ENCODE results near the gene C16orf89.
A peak's percentile ranks its signal among the peaks of the same experiment; 100 is the strongest.
"Not testable (repeated sequence)": the region's sequence is repeated elsewhere in the genome, so short reads cannot be mapped to it uniquely, and the experiment has no call there.

Gene C16orf89, protein sequence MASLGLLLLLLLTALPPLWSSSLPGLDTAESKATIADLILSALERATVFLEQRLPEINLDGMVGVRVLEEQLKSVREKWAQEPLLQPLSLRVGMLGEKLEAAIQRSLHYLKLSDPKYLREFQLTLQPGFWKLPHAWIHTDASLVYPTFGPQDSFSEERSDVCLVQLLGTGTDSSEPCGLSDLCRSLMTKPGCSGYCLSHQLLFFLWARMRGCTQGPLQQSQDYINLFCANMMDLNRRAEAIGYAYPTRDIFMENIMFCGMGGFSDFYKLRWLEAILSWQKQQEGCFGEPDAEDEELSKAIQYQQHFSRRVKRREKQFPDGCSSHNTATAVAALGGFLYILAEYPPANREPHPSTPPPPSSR

GRCh38 chr16:5065813-5066212 lies at the start of gene C16orf89:
C16orf89 (minus strand) TSS chr16:5065956; CDS start chr16:5065908, 48 bp downstream.
- no peak for DNase-seq

GRCh38 chr16:5110933-5111332 lies 45.2 kb upstream of the C16orf89 start:
- not testable (repeated sequence) for DNase-seq

DNA sequence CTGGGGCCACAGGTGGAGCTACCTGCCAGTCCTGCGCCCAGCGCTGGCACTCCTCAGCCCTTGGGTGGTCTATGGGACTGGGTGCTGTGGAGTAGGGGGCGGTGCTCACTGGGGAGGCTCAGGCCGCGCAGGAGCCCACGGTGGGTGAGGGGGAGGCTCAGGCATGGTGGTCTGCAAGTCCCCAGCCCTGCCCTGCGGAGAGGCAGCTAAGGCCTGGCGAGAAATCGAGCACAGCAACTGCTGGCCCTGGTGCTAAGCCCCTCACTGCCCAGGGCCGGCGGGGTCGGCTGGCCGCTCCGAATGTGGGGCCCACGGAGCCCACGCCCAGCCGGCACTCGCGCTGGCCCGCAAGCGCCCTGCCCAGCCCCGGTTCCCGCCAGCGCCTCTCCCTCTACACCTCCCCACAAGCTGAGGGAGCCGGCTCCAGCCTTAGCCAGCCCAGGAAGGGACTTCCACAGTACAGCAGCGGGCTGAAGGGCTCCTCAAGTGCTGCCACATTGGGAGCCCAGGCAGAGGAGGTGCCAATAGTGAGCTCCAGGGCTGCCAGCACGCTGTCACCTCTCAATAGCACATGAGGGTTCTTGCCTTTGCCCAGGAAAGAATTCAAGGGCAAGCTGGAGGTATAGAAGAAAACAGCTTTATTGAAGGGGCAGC lies 42.9 kb upstream of the C16orf89 start:
- no peak for DNase-seq

DNA sequence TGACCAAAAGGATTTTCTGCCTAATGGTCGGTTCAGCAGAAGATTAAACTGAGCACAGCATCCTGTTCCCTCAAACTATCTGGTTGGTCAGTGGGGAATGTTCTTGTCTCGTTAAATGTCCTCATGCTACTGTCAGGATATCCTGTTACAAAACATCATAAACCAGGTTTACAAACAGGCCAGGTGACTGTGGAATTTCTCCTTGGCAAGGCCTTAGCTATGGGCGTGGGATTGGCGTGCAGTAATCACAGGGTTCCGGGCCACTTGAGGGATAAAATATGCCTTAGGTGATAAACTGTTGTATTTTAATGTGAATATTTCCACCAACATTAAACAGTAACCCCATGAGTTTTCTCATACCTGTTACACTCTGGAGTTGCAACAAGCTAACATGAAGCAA lies 39.3 kb upstream of the C16orf89 start:
- not testable (repeated sequence) for DNase-seq

GRCh38 chr16:5103296-5104032 lies 37.7 kb upstream of the C16orf89 start:
- DNase-seq, result not testable (repeated sequence)

GRCh38 chr16:5099174-5099573 lies 33.4 kb upstream of the C16orf89 start:
- DNase-seq, result not testable (repeated sequence)

GRCh38 chr16:5098221-5099159 lies 32.7 kb upstream of the C16orf89 start:
- peak; percentile 13 for DNase-seq

GRCh38 chr16:5097470-5098220 lies 31.9 kb upstream of the C16orf89 start, which contains the start of gene EEF2KMT:
EEF2KMT (minus strand) TSS chr16:5097795; CDS start chr16:5097739, 56 bp downstream.
- peak; percentile 100 for DNase-seq

- DNase-seq, result not testable (repeated sequence)
Observed at GRCh38 chr16:5097061-5097469, 31.3 kb upstream of the C16orf89 start.

DNA sequence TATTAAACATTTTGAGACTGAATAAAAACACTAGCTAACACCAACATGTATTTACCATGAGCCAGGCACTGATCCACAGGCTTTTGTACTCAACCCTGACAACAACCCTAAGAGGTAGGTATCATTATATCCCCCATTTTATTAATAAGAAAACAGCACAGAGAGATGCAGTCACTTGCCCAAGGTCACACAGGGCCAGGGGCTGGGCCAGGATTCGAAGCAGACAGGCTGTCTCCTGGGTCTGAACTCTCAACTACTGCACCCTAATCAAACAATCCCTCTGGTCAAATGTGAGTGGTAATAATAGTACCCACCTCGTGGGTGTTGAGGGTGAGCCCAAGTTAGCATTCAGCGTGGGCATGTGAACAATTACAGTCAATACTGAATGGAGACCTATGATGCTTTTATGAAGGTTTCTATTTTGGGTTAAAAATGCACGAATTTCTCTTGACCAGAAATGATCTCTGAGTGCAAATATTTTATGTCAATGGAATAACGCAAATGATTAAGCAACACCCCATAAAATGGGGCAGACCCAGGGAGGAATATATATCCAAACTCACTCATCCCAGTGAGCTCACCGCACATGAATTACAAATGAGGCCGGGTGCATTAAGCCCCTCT lies 30.8 kb upstream of the C16orf89 start:
- DNase-seq, result not testable (repeated sequence)

DNA sequence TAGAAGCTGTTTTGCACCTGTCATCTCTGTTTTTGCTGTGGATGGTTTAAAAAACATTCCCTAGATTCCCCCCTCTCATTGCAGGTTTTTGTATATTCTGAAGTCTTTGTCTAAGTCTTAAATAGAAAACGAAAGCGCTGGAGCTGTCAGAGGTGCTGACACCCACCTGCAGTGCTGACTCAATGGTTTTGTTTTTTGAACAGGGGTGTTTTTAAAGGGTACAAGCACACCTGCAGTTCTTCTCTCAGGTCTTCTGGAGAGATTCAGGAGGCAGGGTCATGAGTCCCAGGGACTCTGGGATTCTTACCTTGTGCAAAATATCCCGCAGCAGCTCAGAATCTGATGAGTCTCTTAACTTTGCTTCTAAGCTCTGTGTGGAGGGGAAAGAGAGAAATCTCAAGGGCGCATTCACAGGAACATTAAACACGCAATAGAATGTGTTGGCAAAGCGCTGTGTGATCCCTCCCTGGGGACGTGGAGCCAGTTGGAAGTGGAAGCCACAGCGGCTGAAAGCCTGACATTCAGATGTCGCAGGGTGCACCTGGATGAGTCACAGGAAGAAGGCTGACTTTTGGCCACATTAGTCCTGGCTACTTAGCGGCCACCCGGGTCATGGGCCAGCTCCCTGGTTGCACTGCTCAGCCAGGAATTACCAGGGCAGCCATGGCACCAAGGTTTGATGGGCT lies 29.5 kb upstream of the C16orf89 start:
- DNase-seq, result not testable (repeated sequence)

GRCh38 chr16:5093746-5094145 lies 28.0 kb upstream of the C16orf89 start:
- DNase-seq, result not testable (repeated sequence)

DNA sequence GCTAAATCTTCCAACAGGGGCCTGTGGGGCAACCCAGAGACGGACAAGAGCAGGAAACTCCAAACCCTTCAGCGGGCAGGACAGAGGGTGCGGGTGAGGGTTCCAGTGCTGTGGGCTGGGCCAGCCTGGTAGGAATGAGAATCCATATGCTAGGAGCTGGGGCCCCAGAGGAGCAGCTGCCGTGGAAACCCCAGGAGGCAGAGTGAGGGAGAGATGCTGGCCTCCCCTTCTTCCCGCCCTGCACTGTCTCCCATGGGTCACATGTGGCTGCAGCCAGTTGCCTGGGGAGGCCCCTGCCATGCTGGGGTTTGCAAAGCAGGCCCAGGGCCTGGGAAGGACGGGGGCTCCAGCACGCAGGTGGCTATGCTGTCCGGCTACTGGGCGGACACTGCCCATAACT lies 27.3 kb upstream of the C16orf89 start:
- DNase-seq, result not testable (repeated sequence)

DNA sequence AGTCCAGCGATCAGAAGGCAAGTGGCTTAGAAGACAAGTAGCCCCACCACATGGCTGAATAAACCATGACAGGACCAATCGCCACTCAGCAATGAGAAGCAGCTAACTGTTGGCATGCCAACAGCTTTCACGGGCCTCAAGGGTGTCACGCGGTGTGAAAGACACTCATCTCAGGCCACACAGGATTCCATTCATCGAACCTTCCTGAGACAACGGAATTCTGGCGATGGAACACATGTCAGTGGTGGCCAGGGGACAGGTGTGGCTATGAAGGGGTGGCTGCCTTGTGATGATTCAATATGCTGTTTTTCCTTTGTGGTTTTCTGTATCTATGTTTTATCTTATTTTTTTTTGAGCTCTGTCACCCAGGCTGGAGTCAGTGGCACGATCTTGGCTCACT lies 24.8 kb upstream of the C16orf89 start:
- DNase-seq, result not testable (repeated sequence)

GRCh38 chr16:5089911-5090555 lies 24.3 kb upstream of the C16orf89 start:
- not testable (repeated sequence) for DNase-seq

DNA sequence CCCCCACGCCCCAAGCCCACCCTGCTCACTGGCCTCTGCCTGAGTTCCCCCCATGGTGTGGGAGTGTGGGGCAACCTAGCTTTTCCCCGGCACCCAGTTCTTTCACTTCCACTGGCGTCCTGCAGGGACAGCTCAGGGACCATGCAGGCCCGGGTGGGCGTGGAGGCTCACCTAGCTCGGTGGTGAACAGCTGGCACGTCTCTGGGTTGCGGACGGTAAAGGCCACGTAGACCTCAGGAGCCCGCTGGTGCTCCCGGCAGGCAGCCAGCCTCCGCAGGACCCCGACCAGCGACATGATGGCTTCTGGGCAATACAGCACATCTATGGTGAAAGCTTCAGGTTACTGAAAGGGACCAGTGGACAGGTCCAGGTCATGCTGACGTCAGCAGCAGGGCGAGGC lies 23.2 kb upstream of the C16orf89 start:
- DNase-seq, result not testable (repeated sequence)

DNA sequence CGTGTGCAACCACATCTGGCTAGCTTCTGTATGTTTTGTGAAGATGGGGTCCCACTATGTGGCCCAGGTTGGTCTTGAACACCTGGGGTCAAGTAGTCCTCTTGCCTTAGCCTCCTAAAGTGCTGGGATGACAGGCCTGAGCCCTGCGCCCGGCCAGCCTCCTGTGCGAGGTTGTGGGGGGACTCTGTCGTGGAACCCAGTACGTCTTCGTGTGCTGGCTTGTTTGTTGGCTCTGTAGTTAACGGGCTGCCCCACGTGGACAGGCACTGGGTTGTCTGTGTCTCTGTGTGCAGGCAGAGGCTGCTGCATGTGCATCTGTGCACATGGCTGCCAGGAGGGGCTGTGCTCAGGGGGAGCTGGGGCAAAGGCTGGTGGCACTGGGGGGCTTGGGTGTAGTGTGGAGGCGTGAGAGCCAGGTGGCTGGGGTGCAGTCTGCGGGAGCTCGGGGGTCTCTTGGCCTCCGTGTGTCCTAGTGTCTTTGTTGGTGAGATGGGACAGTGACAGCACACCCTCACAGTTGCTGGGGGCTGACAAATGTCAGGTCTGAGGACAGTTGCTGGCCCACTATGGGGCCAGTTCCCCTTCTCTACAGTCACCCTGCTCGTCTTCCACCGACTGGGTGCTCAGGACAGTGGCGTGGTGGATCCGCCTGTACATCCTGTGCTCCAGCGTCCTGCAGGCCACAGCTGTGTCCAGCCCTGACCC lies 22.5 kb upstream of the C16orf89 start:
- DNase-seq, result not testable (repeated sequence)

DNA sequence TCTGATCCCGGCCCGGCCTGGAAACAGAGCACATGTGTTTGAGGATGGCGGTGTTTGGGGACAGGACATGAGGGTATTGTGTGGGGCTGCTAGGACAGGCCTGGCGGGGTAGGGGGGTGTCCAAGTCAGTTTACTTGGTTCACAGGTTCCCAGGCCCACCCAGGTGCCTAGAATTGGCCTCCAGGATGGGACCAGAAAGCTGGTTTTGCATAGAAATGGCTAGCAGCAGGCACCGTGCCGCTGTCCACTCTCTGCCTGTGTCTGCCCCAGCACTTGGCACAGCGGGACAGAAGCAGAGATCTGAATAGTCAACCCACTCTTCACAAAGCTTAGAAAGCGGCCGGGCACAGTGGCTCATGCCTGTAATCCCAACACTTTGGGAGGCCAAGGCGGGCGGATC lies 20.0 kb upstream of the C16orf89 start:
- DNase-seq, result not testable (repeated sequence)

- DNase-seq, result not testable (repeated sequence)
Observed at GRCh38 chr16:5084802-5085201, 19.0 kb upstream of the C16orf89 start.

Measured in NK-92 treated with Interleukin-12 subunit alpha and Interleukin-12 subunit beta, amount 100 ng/mL, for 24 hours (cell line).